T-helper 2 cell treated with Interferon-gamma antibody and Interleukin-4, amounts not matched to agents 5 μg/mL and 100 μg/mL, for 36 hours (primary cell): ENCODE results near the gene OR52E8.

ENCODE experiments used
- DNase-seq: peaks from one replicate; pipeline ENCODE4 v3.0.0; 2021; ENCODE audit warnings: low spot score
- H3K27ac Mint-ChIP-seq: one replicate; pipeline ENCODE4 v1.8.0; 2021; ENCODE audit warnings: mild to moderate bottlenecking, mixed read lengths
- H3K27me3 Mint-ChIP-seq: one replicate; pipeline ENCODE4 v1.8.0; 2021; ENCODE audit warnings: low read depth, mixed read lengths
- H3K36me3 Mint-ChIP-seq: one replicate; pipeline ENCODE4 v1.8.0; 2021; ENCODE audit warnings: low read depth, mixed read lengths
- H3K4me1 Mint-ChIP-seq: one replicate; pipeline ENCODE4 v1.8.0; 2021; ENCODE audit warnings: low read depth, mixed read lengths
- H3K4me3 Mint-ChIP-seq: one replicate; pipeline ENCODE4 v1.8.0; 2022; ENCODE audit warnings: mild to moderate bottlenecking, moderate library complexity, mixed read lengths
- H3K9me3 Mint-ChIP-seq: one replicate; pipeline ENCODE4 v1.8.0; 2021; ENCODE audit warnings: mixed read lengths

The OR52E8 gene

DNA sequence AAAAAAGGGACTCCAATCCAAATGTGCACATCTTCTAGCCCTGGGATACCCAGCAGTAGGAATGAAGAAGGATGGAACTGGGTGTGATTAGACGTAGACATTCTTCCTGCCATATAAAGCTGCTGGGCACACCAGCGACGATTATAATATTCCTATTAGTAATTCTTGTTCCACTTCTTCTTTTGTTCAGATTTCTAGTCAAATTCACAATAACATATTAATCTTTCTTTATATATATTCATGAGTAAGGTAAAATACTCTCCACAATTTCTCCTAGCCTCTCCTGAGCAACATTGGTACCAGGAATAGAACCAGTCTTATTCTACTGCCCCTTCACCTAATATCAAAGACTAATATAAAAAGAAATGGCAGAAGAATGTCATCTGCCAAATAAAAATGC is at the start of gene OR52E8:
TSS of gene OR52E8 (minus strand) at position 101 of the 400 bp plus-strand sequence. CDS start at position 101, 0 bp downstream.
- no peak within 1 kb of the TSS for H3K27ac Mint-ChIP-seq
- no peaks in the 10 kb centered on the region for H3K4me1 Mint-ChIP-seq
- H3K9me3 Mint-ChIP-seq, result no peaks in the 10 kb centered on the region
- no peak for DNase-seq
- no peak within 1 kb of the TSS for H3K4me3 Mint-ChIP-seq
- no peaks in the 10 kb centered on the region for H3K27me3 Mint-ChIP-seq
- no peaks in the 10 kb centered on the region for H3K36me3 Mint-ChIP-seq

DNA sequence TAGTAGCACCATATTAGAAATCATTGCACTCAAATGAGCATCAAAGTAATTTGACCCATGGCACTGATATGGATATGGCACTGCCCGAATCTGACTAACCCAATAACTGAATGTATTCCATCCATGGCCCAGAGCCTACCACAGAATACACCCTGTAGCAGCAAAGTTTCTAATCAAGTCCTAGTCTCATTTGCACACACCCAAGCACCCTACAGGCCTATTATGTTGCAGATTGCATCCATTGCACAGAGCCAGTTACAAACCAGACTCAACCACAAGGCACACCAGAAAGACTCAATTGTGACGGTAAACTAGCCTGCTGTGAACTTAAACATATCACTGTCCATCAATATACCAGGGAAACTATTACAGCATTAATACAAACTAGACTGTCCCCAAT is 42.0 kb upstream of the OR52E8 start:
- no peak for DNase-seq
- no peak overlapping the region for H3K27ac Mint-ChIP-seq
- no peaks in the 10 kb centered on the region for H3K27me3 Mint-ChIP-seq
- no peaks in the 10 kb centered on the region for H3K9me3 Mint-ChIP-seq
- no peaks in the 10 kb centered on the region for H3K4me1 Mint-ChIP-seq
- no peaks in the 10 kb centered on the region for H3K36me3 Mint-ChIP-seq
- no peak overlapping the region for H3K4me3 Mint-ChIP-seq

DNA sequence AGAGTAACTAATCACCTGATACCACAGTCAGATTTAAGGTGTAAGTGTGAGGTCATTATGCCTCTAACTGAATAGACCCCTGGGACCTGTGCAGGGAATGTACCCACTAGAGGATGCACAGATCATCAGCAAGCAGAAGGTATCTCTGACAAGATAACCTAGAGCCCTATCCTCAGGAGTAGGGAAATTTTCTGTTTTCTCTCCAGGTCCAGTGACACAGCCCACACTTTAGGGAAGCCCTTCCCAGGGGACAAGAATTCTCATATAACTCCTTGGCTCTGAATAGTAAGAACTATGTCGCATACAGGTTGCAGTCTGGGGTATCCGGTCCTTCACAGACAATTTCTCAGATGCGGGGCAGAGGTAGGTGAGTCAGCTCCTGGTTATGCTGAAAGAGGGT is 35.4 kb upstream of the OR52E8 start, which contains the start of gene OR52E5:
TSS of gene OR52E5 (plus strand) at position 301 of the 400 bp plus-strand sequence. CDS start 7,569 bp downstream, outside the sequence.
- no peaks in the 10 kb centered on the region for H3K36me3 Mint-ChIP-seq
- no peaks in the 10 kb centered on the region for H3K27me3 Mint-ChIP-seq
- no peaks in the 10 kb centered on the region for H3K4me1 Mint-ChIP-seq
- no peak within 1 kb of the TSS for H3K27ac Mint-ChIP-seq
- H3K9me3 Mint-ChIP-seq, result no peaks in the 10 kb centered on the region
- DNase-seq, result no peak
- H3K4me3 Mint-ChIP-seq, result no peak within 1 kb of the TSS

DNA sequence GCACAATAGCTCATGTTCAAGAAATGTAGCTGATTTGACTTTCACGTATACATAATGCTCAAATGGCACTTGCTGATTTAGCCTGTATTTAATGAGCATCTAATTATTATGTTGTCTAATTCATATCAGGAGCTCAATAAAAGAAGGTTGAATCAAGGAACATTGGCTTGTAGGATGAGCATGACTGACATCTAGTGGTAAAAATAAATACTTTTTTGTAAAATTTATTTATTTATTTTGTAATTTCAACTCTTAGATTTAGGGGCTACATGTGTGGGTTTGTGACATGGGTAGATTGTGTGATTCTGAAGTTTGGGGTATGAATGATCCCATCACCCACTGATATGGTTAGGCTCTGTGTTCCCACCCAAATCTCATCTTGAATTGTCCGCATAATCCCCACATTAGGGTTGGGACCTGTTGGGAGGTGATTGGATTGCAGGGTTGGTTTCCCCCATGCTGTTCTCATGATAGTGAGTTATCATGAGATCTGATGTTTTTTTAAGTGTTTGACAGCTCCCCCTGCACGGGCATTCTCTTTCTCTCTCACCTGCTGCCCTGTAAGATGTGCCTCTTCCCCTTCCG is 33.8 kb upstream of the OR52E8 start:
- Mint-ChIP-seq H3K4me3 (no peak overlapping the region), H3K4me1 (no peaks in the 10 kb centered on the region), H3K27me3 (no peaks in the 10 kb centered on the region), H3K9me3 (no peaks in the 10 kb centered on the region), H3K36me3 (no peaks in the 10 kb centered on the region), H3K27ac (no peak overlapping the region)
- no peak for DNase-seq

DNA sequence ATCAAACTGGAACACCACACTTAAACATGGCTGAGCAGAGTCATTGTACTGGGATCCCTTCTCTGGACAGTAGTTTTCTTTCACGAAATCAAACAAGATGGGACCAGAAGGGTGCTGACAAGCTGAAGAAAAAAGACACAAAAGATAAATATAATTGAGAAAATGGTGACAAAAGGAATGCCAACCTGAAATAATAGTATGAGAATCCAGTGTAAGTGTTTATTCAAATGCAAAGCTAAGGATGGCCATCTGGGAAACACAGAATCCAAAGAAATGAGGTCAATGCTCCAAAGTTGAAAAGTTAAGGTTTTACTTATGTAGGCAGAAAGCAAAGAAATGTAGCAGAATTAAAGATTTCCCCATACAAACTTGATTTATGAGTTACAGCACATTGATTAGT is 30.2 kb upstream of the OR52E8 start:
- Mint-ChIP-seq H3K4me3 (no peak overlapping the region), H3K4me1 (no peaks in the 10 kb centered on the region), H3K27me3 (no peaks in the 10 kb centered on the region), H3K27ac (no peak overlapping the region), H3K36me3 (no peaks in the 10 kb centered on the region), H3K9me3 (no peaks in the 10 kb centered on the region)
- no peak for DNase-seq

DNA sequence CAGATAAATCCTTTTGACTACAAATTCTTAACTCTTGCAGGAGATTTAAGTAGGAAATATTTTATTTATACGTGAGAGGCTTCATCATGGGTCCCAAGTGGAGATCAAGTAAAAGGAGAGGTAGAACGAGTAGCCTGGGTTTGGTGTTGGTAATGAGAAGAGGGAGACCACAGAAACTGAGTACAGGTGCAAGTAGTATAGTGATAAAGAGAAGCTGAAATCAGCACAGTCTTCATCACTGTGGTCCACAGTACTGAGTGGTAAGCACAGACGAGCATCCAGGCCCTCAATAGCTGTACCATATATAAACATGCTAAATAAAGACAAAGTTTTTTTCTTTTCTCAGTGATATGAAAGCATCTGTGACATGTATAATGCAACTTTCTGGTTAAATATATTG is 29.7 kb upstream of the OR52E8 start:
- H3K4me1 Mint-ChIP-seq, result no peaks in the 10 kb centered on the region
- H3K4me3 Mint-ChIP-seq, result no peak overlapping the region
- peaks cover 2% of the 10 kb centered on the region for H3K27me3 Mint-ChIP-seq
- H3K9me3 Mint-ChIP-seq, result no peaks in the 10 kb centered on the region
- no peak for DNase-seq
- no peak overlapping the region for H3K27ac Mint-ChIP-seq
- no peaks in the 10 kb centered on the region for H3K36me3 Mint-ChIP-seq

DNA sequence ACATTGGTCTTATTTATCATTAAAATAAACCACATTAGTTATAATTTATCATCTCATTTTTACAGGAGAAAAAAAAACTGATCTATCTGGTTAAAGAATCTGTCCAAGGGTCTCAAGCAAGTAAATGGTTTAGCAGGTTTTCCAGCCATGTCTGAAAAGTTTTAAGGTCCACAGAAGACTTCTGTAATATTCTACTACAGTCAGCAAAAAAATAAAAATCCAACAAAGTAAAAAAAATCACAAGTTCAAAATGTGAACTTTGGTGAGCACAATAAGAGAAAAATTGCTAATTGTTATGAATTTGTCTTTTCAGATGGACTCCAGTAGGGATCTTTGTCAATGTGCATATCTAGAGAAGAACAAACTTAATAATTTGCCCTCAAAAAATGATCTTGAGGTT is 24.3 kb upstream of the OR52E8 start:
- no peak for DNase-seq
- Mint-ChIP-seq H3K9me3 (no peaks in the 10 kb centered on the region), H3K36me3 (no peaks in the 10 kb centered on the region), H3K4me3 (no peak overlapping the region), H3K27me3 (peaks cover 2% of the 10 kb centered on the region), H3K4me1 (no peaks in the 10 kb centered on the region), H3K27ac (no peak overlapping the region)

DNA sequence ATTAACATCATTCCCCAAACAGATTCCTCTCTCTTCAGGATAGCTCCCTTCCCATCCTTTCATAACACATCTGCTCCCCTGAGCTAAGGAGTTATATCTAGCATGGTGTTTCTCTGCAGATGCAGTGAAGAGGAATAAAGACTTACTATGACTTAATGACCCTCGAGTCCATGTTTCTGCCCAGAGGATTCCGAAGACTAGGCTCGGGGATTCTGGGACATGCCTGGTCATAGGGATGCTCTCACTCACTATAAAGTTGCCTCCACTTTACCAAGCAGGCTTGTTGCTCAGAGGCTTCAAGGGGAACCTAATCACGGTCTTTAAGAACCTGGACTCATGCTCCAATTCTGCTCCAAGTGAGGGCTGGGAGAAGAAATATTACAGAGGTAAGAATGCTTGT is 22.8 kb upstream of the OR52E8 start, which contains the start of gene OR52E4:
TSS of gene OR52E4 (plus strand) at position 301 of the 400 bp plus-strand sequence. CDS start 3,664 bp downstream, outside the sequence.
- H3K27ac Mint-ChIP-seq, result no peak within 1 kb of the TSS

DNA sequence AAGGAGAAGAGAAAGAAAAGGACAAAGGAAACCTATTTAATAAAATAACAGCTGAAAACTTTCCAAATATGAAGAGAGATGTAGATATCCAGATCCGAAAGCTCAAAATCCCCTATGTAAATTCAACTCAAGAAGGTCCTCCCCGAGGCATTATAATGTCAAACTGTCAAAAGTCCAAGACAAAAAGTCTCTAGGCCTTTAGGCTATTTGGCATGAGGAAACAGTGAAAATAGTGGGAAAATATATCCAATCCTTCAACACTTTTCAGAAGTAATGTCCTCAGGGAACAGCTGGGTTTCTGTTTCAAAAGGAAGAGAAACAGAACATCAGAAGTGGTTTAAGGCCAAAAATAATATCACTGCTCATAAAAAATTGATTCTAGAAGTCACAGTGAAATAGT is 21.1 kb upstream of the OR52E8 start:
- no peaks in the 10 kb centered on the region for H3K36me3 Mint-ChIP-seq
- no peak for DNase-seq
- no peaks in the 10 kb centered on the region for H3K9me3 Mint-ChIP-seq
- H3K27ac Mint-ChIP-seq, result no peak overlapping the region
- H3K27me3 Mint-ChIP-seq, result peaks cover 2% of the 10 kb centered on the region
- H3K4me1 Mint-ChIP-seq, result no peaks in the 10 kb centered on the region
- H3K4me3 Mint-ChIP-seq, result no peak overlapping the region

More for the DNA sequence above, 22.8 kb upstream of the OR52E8 start, which contains the start of gene OR52E4:
- H3K27me3 Mint-ChIP-seq, result peaks cover 2% of the 10 kb centered on the region
- no peaks in the 10 kb centered on the region for H3K36me3 Mint-ChIP-seq
- no peaks in the 10 kb centered on the region for H3K9me3 Mint-ChIP-seq
- no peak for DNase-seq
- H3K4me1 Mint-ChIP-seq, result no peaks in the 10 kb centered on the region
- no peak within 1 kb of the TSS for H3K4me3 Mint-ChIP-seq

DNA sequence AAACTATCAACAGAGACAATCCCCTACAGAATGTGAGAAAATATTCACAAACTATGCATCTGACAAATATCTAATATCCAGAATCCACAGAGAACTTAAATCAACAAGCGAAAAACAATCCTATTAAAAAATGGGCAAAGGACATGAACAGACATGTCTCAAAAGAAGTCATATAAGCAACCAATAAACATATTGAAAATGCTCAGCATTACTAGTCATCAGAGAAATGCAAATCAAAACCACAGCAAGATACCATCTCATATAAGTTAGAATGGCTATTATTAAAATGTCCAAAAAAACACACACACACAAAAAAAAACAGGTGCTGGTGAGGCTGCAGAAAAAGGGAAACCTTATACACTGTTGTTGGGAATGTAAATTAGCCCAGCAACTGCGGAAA is 8.3 kb upstream of the OR52E8 start:
- Mint-ChIP-seq H3K9me3 (no peaks in the 10 kb centered on the region), H3K27ac (no peak overlapping the region), H3K27me3 (no peaks in the 10 kb centered on the region), H3K4me3 (no peak overlapping the region), H3K36me3 (no peaks in the 10 kb centered on the region), H3K4me1 (no peaks in the 10 kb centered on the region)
- no peak for DNase-seq

DNA sequence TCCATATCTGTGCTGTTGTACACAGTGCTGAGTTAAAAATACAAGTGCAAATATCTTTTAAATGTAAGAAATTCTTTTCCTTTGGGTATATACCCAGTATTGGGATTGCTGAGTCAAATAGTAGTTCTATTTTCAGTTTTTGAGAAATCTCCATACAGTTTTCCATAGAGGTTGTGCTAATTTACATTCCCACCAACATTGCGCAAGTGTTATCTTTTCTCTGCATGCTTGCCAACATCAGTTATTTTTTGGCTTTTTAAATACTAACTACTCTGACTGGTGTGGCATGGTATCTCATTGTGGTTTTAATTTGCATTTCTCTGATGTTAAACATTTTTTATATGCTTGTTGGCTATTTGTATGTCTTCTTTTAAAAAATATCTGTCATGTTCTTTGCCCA is 6.5 kb downstream of the OR52E8 start:
- Mint-ChIP-seq H3K27me3 (no peaks in the 10 kb centered on the region), H3K36me3 (no peaks in the 10 kb centered on the region), H3K4me1 (no peaks in the 10 kb centered on the region), H3K27ac (no peak overlapping the region), H3K9me3 (no peaks in the 10 kb centered on the region), H3K4me3 (no peak overlapping the region)
- DNase-seq, result no peak

DNA sequence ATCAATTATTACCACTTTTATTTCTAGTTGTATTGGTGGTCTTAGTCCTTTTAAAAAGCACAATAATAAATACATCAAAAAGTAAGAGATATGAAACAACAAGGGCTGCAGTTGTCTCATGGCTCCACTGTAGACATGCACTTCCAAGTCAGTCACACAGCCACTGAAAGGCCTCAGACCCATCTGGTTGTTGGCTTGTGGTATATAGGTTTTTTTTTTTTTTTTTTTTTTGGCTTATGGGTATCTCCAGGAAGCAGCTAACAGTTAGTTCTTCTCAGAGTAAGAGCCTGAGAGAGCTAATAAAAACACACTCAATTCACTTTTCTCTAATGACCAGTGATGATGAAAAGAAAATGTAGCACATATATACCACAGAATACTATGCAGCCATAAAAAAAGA is 9.8 kb downstream of the OR52E8 start:
- Mint-ChIP-seq H3K9me3 (no peaks in the 10 kb centered on the region), H3K36me3 (no peaks in the 10 kb centered on the region), H3K4me3 (no peak overlapping the region), H3K27me3 (no peaks in the 10 kb centered on the region), H3K27ac (no peak overlapping the region), H3K4me1 (no peaks in the 10 kb centered on the region)
- DNase-seq, result no peak

DNA sequence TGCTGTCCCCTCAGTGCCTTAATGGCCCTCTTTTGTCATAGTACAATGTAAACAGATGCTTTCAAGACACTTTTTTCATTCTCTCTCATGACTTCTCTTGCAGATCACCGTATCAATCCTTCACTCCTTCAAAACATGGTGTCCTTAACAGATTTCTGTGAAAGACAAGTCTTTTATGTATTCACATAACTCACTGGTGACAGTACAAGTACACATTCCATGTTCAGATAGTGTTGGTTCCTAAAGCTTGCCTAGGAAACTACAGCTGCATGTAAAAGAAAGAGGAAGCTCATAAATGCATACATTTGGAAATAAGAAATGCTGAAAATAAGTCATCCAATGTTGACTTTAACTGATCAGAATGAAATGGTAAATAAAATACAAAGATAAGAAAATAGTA is 10.8 kb downstream of the OR52E8 start:
- H3K4me3 Mint-ChIP-seq, result no peak overlapping the region
- H3K36me3 Mint-ChIP-seq, result no peaks in the 10 kb centered on the region
- H3K4me1 Mint-ChIP-seq, result no peaks in the 10 kb centered on the region
- no peak for DNase-seq
- H3K27me3 Mint-ChIP-seq, result no peaks in the 10 kb centered on the region
- H3K27ac Mint-ChIP-seq, result no peak overlapping the region
- H3K9me3 Mint-ChIP-seq, result no peaks in the 10 kb centered on the region

DNA sequence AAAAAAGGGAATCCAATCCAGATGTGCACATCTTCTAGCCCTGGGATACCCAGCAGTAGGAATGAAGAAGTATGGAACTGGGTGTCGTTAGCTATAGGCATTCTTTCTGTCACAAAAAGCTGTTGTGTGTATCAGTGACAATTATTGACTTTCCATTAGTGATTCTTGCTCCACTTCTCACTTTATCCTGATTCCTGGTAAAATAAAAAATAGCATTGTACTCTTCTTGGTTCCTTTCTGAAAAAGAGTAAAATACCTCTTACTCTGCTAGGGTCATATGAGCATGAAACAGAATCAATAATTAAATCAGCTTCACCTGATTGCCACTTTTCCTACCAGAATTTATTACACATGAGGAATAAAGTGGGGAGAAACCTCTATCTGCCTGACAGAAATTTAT is 15.7 kb downstream of the OR52E8 start, which contains the start of gene OR52E6:
TSS of gene OR52E6 (minus strand) at position 101 of the 400 bp plus-strand sequence. CDS start at position 101, 0 bp downstream.
- no peaks in the 10 kb centered on the region for H3K4me1 Mint-ChIP-seq
- H3K27ac Mint-ChIP-seq, result no peak within 1 kb of the TSS
- no peak for DNase-seq
- H3K27me3 Mint-ChIP-seq, result no peaks in the 10 kb centered on the region
- H3K4me3 Mint-ChIP-seq, result no peak within 1 kb of the TSS
- no peaks in the 10 kb centered on the region for H3K9me3 Mint-ChIP-seq
- H3K36me3 Mint-ChIP-seq, result no peaks in the 10 kb centered on the region

DNA sequence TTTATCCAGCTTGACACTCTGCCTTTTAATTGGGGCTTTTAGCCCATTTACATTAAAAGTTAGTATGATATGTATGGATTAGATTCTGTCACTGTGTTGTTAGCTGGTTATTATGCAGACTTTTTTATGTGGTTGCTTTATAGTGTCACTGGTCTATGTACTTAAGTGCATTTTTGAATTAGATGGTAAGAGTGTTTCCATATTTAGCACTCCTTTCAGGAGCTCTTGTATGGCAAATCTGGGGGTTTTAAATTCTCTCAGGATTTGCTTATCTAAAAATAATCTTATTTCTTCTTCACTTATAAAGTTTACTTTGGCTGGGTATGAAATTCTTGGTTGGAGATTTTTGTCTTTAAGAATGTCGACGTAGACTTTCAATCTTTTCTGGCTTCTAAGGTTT is 19.8 kb downstream of the OR52E8 start:
- no peaks in the 10 kb centered on the region for H3K36me3 Mint-ChIP-seq
- no peaks in the 10 kb centered on the region for H3K4me1 Mint-ChIP-seq
- H3K4me3 Mint-ChIP-seq, result no peak overlapping the region
- DNase-seq, result no peak
- no peak overlapping the region for H3K27ac Mint-ChIP-seq
- no peaks in the 10 kb centered on the region for H3K9me3 Mint-ChIP-seq
- H3K27me3 Mint-ChIP-seq, result no peaks in the 10 kb centered on the region
